COLO668 (cell line): Measurements from ENCODE around the gene DCAF12.

Experiments used
- DNase-seq: peaks from one replicate; lab custom pipeline; 2025; ENCODE audit not compliant: unreplicated experiment; lab: John Stamatoyannopoulos, UW

The DCAF12 gene

GRCh38 chr9:34127035-34127948 is 794 bp upstream of the DCAF12 start:
- DNase-seq: no peak

GRCh38 chr9:34125681-34126206 is 754 bp downstream of the DCAF12 start:
- DNase-seq: no peak

- no peak for DNase-seq
These were observed 1.6 kb downstream of the DCAF12 start for GRCh38 chr9:34124926-34125325.

GRCh38 chr9:34124099-34124498 is 2.4 kb downstream of the DCAF12 start:
- DNase-seq: no peak

- DNase-seq: no peak
These were observed 2.8 kb downstream of the DCAF12 start for GRCh38 chr9:34123682-34124081.

GRCh38 chr9:34121996-34122395 is 4.5 kb downstream of the DCAF12 start:
- no peak for DNase-seq

GRCh38 chr9:34119713-34120112 is 6.8 kb downstream of the DCAF12 start:
- no peak for DNase-seq

GRCh38 chr9:34114436-34114835 is 12.1 kb downstream of the DCAF12 start:
- no peak for DNase-seq

GRCh38 chr9:34106110-34106509 is 20.4 kb downstream of the DCAF12 start:
- DNase-seq: no peak

- no peak for DNase-seq
These were observed 23.7 kb downstream of the DCAF12 start for GRCh38 chr9:34102796-34103195.

- DNase-seq: no peak
These were observed 28.2 kb downstream of the DCAF12 start for GRCh38 chr9:34098307-34098706.

GRCh38 chr9:34097865-34098264 is 28.6 kb downstream of the DCAF12 start:
- DNase-seq: no peak

- no peak for DNase-seq
These were observed 29.7 kb downstream of the DCAF12 start for GRCh38 chr9:34096751-34097150.

- no peak for DNase-seq
These were observed 32.9 kb downstream of the DCAF12 start for GRCh38 chr9:34093578-34093977.

- no peak for DNase-seq
These were observed 37.2 kb downstream of the DCAF12 start for GRCh38 chr9:34089311-34089710.

- DNase-seq: no peak
These were observed 39.1 kb downstream of the DCAF12 start for GRCh38 chr9:34087370-34087769.

GRCh38 chr9:34086864-34087263 is 39.6 kb downstream of the DCAF12 start:
- no peak for DNase-seq

GRCh38 chr9:34085581-34086500 is 40.7 kb downstream of the DCAF12 start:
- DNase-seq: no peak

GRCh38 chr9:34084562-34084961 is 41.9 kb downstream of the DCAF12 start:
- no peak for DNase-seq

GRCh38 chr9:34079181-34079580 is 47.3 kb downstream of the DCAF12 start:
- peak; percentile 29 for DNase-seq

GRCh38 chr9:34072868-34073590 is 53.5 kb downstream of the DCAF12 start:
- DNase-seq: peak; percentile 67
